GM15510 (cell line): ENCODE measurements around the gene RPL14.

Source experiments
- POLR2A ChIP-seq: IDR thresholded peaks from 3 replicates; pipeline ENCODE4 v1.6.1; 2011; ENCODE audit warnings: borderline replicate concordance; ENCODE audit not compliant: insufficient read length; ENCODE audit errors: extremely low read depth

RPL14 gene

GRCh38 chr3:40452876-40453730, 4.0 kb upstream of the RPL14 start:
- TF ChIP-seq POLR2A, result peak; percentile 70

GRCh38 chr3:40453933-40454332, 3.2 kb upstream of the RPL14 start:
- TF ChIP-seq POLR2A, result no peak

- no peak for TF ChIP-seq POLR2A
Observed at GRCh38 chr3:40455328-40455727, 1.8 kb upstream of the RPL14 start.

GRCh38 chr3:40456279-40456939, 730 bp upstream of the RPL14 start:
- no peak for TF ChIP-seq POLR2A

- TF ChIP-seq POLR2A, result no peak
Observed at GRCh38 chr3:40458473-40458872, 1.3 kb downstream of the RPL14 start.

GRCh38 chr3:40461161-40461560, 4.0 kb downstream of the RPL14 start:
- TF ChIP-seq POLR2A, result no peak

- no peak for TF ChIP-seq POLR2A
Observed at GRCh38 chr3:40463579-40463978, 6.4 kb downstream of the RPL14 start.

GRCh38 chr3:40464339-40465110, 7.4 kb downstream of the RPL14 start:
- TF ChIP-seq POLR2A, result no peak

- TF ChIP-seq POLR2A, result no peak
Observed at GRCh38 chr3:40465111-40465407, 7.9 kb downstream of the RPL14 start.

GRCh38 chr3:40465456-40465855, 8.3 kb downstream of the RPL14 start:
- no peak for TF ChIP-seq POLR2A

GRCh38 chr3:40468018-40468417, 10.9 kb downstream of the RPL14 start:
- TF ChIP-seq POLR2A, result no peak

GRCh38 chr3:40470701-40471100, 13.6 kb downstream of the RPL14 start:
- TF ChIP-seq POLR2A, result no peak

GRCh38 chr3:40476478-40477470, 19.6 kb downstream of the RPL14 start, which contains the start of gene ZNF619:
Gene ZNF619 (plus strand): TSS chr3:40477122. CDS start chr3:40477980, 858 bp downstream.
- peak; percentile 63 for TF ChIP-seq POLR2A

GRCh38 chr3:40477666-40478065, 20.5 kb downstream of the RPL14 start:
- TF ChIP-seq POLR2A, result no peak

- no peak for TF ChIP-seq POLR2A
Observed at GRCh38 chr3:40487172-40487571, 30.0 kb downstream of the RPL14 start.

GRCh38 chr3:40490916-40491315, 33.8 kb downstream of the RPL14 start:
- no peak for TF ChIP-seq POLR2A
